Measurements from ENCODE around the gene SLC10A7. TPM values are rescaled to one million over a fixed set of nuclear protein-coding genes. Genes with fewer than 3 reads are reported as not detected.

SLC10A7 gene
- total and polyA plus RNA-seq, 8 donors, result 1.8 to 36.0 (median 10.4) TPM

GRCh38 chr4:146265950-146266490, 255.7 kb downstream of the SLC10A7 start:
- WGBS, 5 donors, result 90 to 98% (median 92%) methylated on average over 2 of the region's 2 CpGs
- H3K4me3 ChIP-seq, result no peak overlapping the region
- no peak for DNase-seq
- H3K36me3 ChIP-seq, result peaks cover 0 to 8% (median 0%) of the 10 kb centered on the region in 4 donors
- TF ChIP-seq EP300 (IDR thresholded peaks at IDR 0.05), result no peak
- TF ChIP-seq CTCF (IDR thresholded peaks at IDR 0.05), result no peak
- no peak for TF ChIP-seq POLR2AphosphoS5 (IDR thresholded peaks at IDR 0.05)
- no peak for TF ChIP-seq POLR2A (IDR thresholded peaks at IDR 0.05)
- H3K4me1 ChIP-seq, result peaks cover 0 to 6% (median 3%) of the 10 kb centered on the region in 4 donors
- no peaks in the 10 kb centered on the region for H3K27me3 ChIP-seq
- intact Hi-C loops (cut with DNase I; ENCODE audit: low total_unique reads), result no loop called here
- no peak overlapping the region for H3K27ac ChIP-seq
- H3K9me3 ChIP-seq, result no peaks in the 10 kb centered on the region

GRCh38 chr4:146263793-146264192, 257.9 kb downstream of the SLC10A7 start:
- no peaks in the 10 kb centered on the region for H3K9me3 ChIP-seq
- TF ChIP-seq CTCF (IDR thresholded peaks at IDR 0.05) (no peak), EP300 (IDR thresholded peaks at IDR 0.05) (no peak), POLR2A (IDR thresholded peaks at IDR 0.05) (no peak), POLR2AphosphoS5 (IDR thresholded peaks at IDR 0.05) (no peak)
- no peak for DNase-seq
- intact Hi-C loops (cut with DNase I; ENCODE audit: low total_unique reads), result no loop called here
- H3K4me3 ChIP-seq, result no peak overlapping the region
- no peaks in the 10 kb centered on the region for H3K27me3 ChIP-seq
- peaks cover 0 to 3% (median 0%) of the 10 kb centered on the region in 4 donors for H3K36me3 ChIP-seq
- H3K27ac ChIP-seq, result no peak overlapping the region
- peaks cover 0 to 15% (median 4%) of the 10 kb centered on the region in 4 donors for H3K4me1 ChIP-seq

- WGBS, 5 donors, result 59 to 75% (median 65%) methylated on average over 2 of the region's 2 CpGs
- Histone ChIP-seq H3K4me1 (peaks cover 0 to 17% (median 4%) of the 10 kb centered on the region in 4 donors), H3K4me3 (no peak overlapping the region), H3K27me3 (no peaks in the 10 kb centered on the region), H3K9me3 (no peaks in the 10 kb centered on the region), H3K36me3 (peaks cover 0 to 21% (median 14%) of the 10 kb centered on the region in 4 donors), H3K27ac (peak overlapping the region in 1 of 5 donors; percentile 29)
- TF ChIP-seq EP300 (IDR thresholded peaks at IDR 0.05) (no peak), POLR2A (IDR thresholded peaks at IDR 0.05) (no peak), CTCF (IDR thresholded peaks at IDR 0.05) (no peak), POLR2AphosphoS5 (IDR thresholded peaks at IDR 0.05) (no peak)
- intact Hi-C loops (cut with DNase I; ENCODE audit: low total_unique reads), result no loop called here
- DNase-seq, result no peak
Observed at GRCh38 chr4:146261041-146261440, 260.7 kb downstream of the SLC10A7 start.

GRCh38 chr4:146260521-146260920, 261.2 kb downstream of the SLC10A7 start:
- intact Hi-C loops (cut with DNase I; ENCODE audit: low total_unique reads), result no loop called here
- H3K27ac ChIP-seq, result no peak overlapping the region
- 70 to 76% (median 74%) methylated on average over 4 of the region's 4 CpGs for WGBS, 5 donors
- H3K4me1 ChIP-seq, result peaks cover 0 to 23% (median 4%) of the 10 kb centered on the region in 4 donors
- H3K9me3 ChIP-seq, result no peaks in the 10 kb centered on the region
- H3K27me3 ChIP-seq, result no peaks in the 10 kb centered on the region
- DNase-seq, result peak; percentile 51 to 54
- TF ChIP-seq EP300 (IDR thresholded peaks at IDR 0.05) (no peak), POLR2AphosphoS5 (IDR thresholded peaks at IDR 0.05) (peak in 1 of 3 donors; percentile 16)
- H3K36me3 ChIP-seq, result peaks cover 0 to 22% (median 14%) of the 10 kb centered on the region in 4 donors
- no peak overlapping the region for H3K4me3 ChIP-seq

GRCh38 chr4:146257511-146257910, 264.2 kb downstream of the SLC10A7 start:
- Histone ChIP-seq H3K27ac (no peak overlapping the region), H3K9me3 (no peaks in the 10 kb centered on the region), H3K4me3 (no peak overlapping the region), H3K36me3 (peaks cover 0 to 22% (median 14%) of the 10 kb centered on the region in 4 donors), H3K4me1 (peaks cover 0 to 32% (median 6%) of the 10 kb centered on the region in 4 donors), H3K27me3 (no peaks in the 10 kb centered on the region)
- TF ChIP-seq CTCF (IDR thresholded peaks at IDR 0.05) (no peak), POLR2AphosphoS5 (IDR thresholded peaks at IDR 0.05) (no peak), EP300 (IDR thresholded peaks at IDR 0.05) (no peak), POLR2A (IDR thresholded peaks at IDR 0.05) (no peak)
- intact Hi-C loops (cut with DNase I; ENCODE audit: low total_unique reads), result no loop called here
- no peak for DNase-seq
- 91 to 100% (median 97%) methylated on average over 1 of the region's 1 CpG for WGBS, 5 donors
